ENCODE results near the gene SIRPA. TPM values are rescaled to one million over a fixed set of nuclear protein-coding genes. Genes with fewer than 3 reads are reported as not detected.
A peak's percentile ranks its signal among the peaks of the same experiment; 100 is the strongest.

Gene SIRPA
- total and polyA plus RNA-seq, 2 of the 4 experiments (the other 2 are of a cell fraction), result 9.9 to 40.2 TPM

GRCh38 chr20:1965520-1966351 lies 70.5 kb downstream of the SIRPA start:
- no peak overlapping the region for H3K56ac ChIP-seq (ENCODE audit: extremely low read depth, insufficient read depth, low read length)
- H3K9me1 ChIP-seq (ENCODE audit: insufficient read depth, low read length), result no peaks in the 10 kb centered on the region
- no peaks in the 10 kb centered on the region for H3K4me1 ChIP-seq (ENCODE audit: control insufficient read depth, insufficient read depth, low read length)
- 3% methylated on average over 8 of the region's 28 CpGs; no CpG with 5 or more reads in 1 of the 2 experiments for WGBS, 2 experiments (ENCODE audit: extremely low coverage in 2 of 2, insufficient read length in 1 of 2)
- ATAC-seq (ENCODE audit: low read depth), result peak; percentile 83
- no peaks in the 10 kb centered on the region for H3K79me1 ChIP-seq (ENCODE audit: low read depth in 1 of 2, low read length in 2 of 2)
- H4K8ac ChIP-seq (ENCODE audit: low read depth in 2 of 2, low read length in 2 of 2), result no peak overlapping the region
- ChIA-PET CTCF (interaction anchor here (0.6 to 1.6 kb wide), 7 partner anchors 27 to 412 kb away, joined by 3 to 13 read pairs (median 7); no protein-coding TSS in a partner anchor), POLR2A (ENCODE audit: unreplicated experiment) (no interaction called here)
- no peak overlapping the region for H3K4me3 ChIP-seq (ENCODE audit: insufficient read depth, low read depth, low read length)
- H3K14ac ChIP-seq (replicated peaks; ENCODE audit: low read depth, low read length), result no peak overlapping the region
- H3K23ac ChIP-seq (ENCODE audit: low read depth, low read length), result no peak overlapping the region
- H3K9ac ChIP-seq (ENCODE audit: low read depth, low read length), result no peak overlapping the region
- dilution Hi-C loops (cut with HindIII; ENCODE audit: low sequenced_read_pairs, unreplicated experiment), result no loop called here
- no peak overlapping the region for H4K91ac ChIP-seq (ENCODE audit: insufficient read depth, low read depth, low read length)
- no peaks in the 10 kb centered on the region for H3K9me3 ChIP-seq (ENCODE audit: control insufficient read depth, insufficient read depth, low read length)
- in situ Hi-C loops (cut with MboI; ENCODE audit: low sequenced_read_pairs), result loop anchor here (5.0 to 10.0 kb wide), 2 partner anchors 171 to 207 kb away; no protein-coding TSS in a partner anchor
- no peak overlapping the region for H2BK15ac ChIP-seq (ENCODE audit: low read depth, low read length)
- H3K36me3 ChIP-seq (ENCODE audit: control insufficient read depth, insufficient read depth, low read length), result no peaks in the 10 kb centered on the region
- H2AFZ ChIP-seq (replicated peaks; ENCODE audit: low read length, poor library complexity), result peak overlapping the region; percentile 84
- no peak overlapping the region for H3K27ac ChIP-seq (ENCODE audit: insufficient read depth, low read length)
- no peak overlapping the region for H2BK5ac ChIP-seq (ENCODE audit: low read depth, low read length, poor library complexity, severe bottlenecking)
- no peak overlapping the region for H2BK120ac ChIP-seq (ENCODE audit: low read depth, low read length)
- H4K5ac ChIP-seq (ENCODE audit: low read depth, low read length), result no peak overlapping the region
- no peak overlapping the region; the same call in 1 of the 2 replicates for H2AK5ac ChIP-seq (ENCODE audit: low read depth, low read length)
- BruUV-seq (replicated peaks), result no TSS peak
- peak; percentile 54 for DNase-seq
- H3K18ac ChIP-seq (ENCODE audit: low read depth, low read length), result no peak overlapping the region
- intact Hi-C loops (cut with micrococcal nuclease), result loop anchor here (1.0 kb wide), 4 partner anchors 137 to 486 kb away; no protein-coding TSS in a partner anchor
- no peak overlapping the region for H2AK9ac ChIP-seq (replicated peaks; ENCODE audit: low read depth, low read length, poor library complexity)
- H4K20me1 ChIP-seq (ENCODE audit: insufficient read depth, low read length), result no peaks in the 10 kb centered on the region
- no peak overlapping the region for H3K4ac ChIP-seq (ENCODE audit: low read depth, low read length)
- peaks cover 60% of the 10 kb centered on the region for H3K27me3 ChIP-seq (ENCODE audit: control insufficient read depth, insufficient read depth, low read length)
- no peak overlapping the region for H2BK20ac ChIP-seq (ENCODE audit: low read depth, low read length)
- peak overlapping the region; percentile 5; the same call in 1 of the 2 replicates for H3K4me2 ChIP-seq (ENCODE audit: low read depth, low read length)
- no peak for TF ChIP-seq NFE2L2 (IDR thresholded peaks at IDR 0.05; ENCODE audit: low read depth, low read length)
- TF ChIP-seq CHD1 (IDR thresholded peaks at IDR 0.05; ENCODE audit: low read depth, low read length), result no peak
- no peak for TF ChIP-seq BHLHE40 (IDR thresholded peaks at IDR 0.05; ENCODE audit: low read depth, low read length)
- TF ChIP-seq RAD21 (IDR thresholded peaks at IDR 0.05; ENCODE audit: low read length), result peak; percentile 84
- no peak for TF ChIP-seq RFX5 (IDR thresholded peaks at IDR 0.05; ENCODE audit: low read depth, low read length)
- 0 out of 2 replicates have a peak, but pooled peaks have one; percentile 29 for TF ChIP-seq MXI1 (IDR thresholded peaks at IDR 0.05; ENCODE audit: borderline replicate concordance, low read depth, low read length)
- no peak for TF ChIP-seq RCOR1 (IDR thresholded peaks at IDR 0.05; ENCODE audit: insufficient replicate concordance, low read length)
- peak; percentile 79 for TF ChIP-seq SMC3 (IDR thresholded peaks at IDR 0.05; ENCODE audit: low read depth, low read length)
- TF ChIP-seq CTCF (conservative IDR thresholded peaks at IDR 0.05; ENCODE audit: low read depth, low read length), result peak; percentile 86
- TF ChIP-seq POLR2A (IDR thresholded peaks at IDR 0.05; ENCODE audit: low read depth, low read length), result no peak
- TF ChIP-seq ELK1 (IDR thresholded peaks at IDR 0.05; ENCODE audit: borderline replicate concordance, low read depth, low read length), result no peak
- TF ChIP-seq USF2 (IDR thresholded peaks at IDR 0.05; ENCODE audit: low read depth, low read length), result peak; percentile 74
- no peak for TF ChIP-seq FOS (IDR thresholded peaks at IDR 0.05; ENCODE audit: low read depth, low read length)
- TF ChIP-seq MAFK (IDR thresholded peaks at IDR 0.05; ENCODE audit: low read depth, low read length), result no peak
